GM19351 (cell line): Measurements from ENCODE around the gene KRT6B.

Source experiments
- ATAC-seq: cut with Tn5 transposase; IDR thresholded peaks from one replicate; pipeline ENCODE4 v1.9.1; 2021; ENCODE audit warnings: mild to moderate bottlenecking, moderate library complexity; ENCODE audit not compliant: unreplicated experiment

Gene KRT6B

DNA sequence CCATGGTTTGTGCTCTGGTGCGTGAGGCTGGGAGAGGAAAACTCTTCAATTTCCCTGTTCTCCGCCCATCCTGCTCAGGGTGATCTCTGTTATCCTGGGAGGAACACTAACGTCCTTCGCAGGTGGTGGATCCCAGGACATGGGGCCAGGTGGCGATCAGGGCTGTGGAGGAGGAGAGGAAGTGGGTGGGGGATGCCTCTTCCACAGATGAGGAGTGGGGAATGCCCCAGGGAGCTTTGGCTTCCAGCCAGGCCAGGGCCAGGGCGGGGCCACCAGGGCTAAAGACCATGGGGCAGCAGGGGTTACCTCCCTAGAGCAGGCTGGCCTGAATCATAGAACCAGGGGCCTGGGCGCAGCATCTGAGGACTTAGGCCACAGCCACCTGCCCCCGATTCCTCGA lies 14.4 kb downstream of the KRT6B start:
- ATAC-seq = no peak

DNA sequence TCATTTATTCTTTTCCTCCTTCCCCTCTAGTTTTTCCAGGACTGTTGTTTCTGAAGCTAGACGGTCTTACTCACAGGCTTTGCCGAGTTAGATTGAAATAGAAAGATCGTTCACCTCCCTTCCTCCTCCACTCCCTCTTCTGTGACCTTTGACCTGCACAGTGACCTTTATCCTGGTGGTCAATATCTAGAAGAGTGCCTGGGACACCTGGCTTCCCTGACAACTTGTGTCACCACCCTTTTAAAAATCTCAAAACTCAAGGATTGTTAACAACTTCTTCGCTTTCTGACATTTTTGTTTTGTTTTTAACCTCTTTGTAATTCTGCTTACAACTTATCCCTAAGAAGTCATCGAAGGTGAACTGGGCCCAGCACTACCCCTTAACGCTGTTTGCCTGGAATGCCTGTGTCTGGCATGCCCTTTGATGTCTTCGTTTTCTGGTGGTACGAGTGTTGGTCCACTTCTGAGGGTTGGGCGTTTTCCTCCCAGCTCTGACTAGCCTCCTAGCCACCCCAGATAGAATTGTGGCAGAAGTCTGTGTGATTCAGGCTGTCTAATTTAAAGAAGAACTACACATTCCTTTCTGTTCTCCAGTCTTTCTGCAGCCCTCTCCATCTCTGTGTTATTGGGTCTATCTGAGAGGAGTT lies 15.0 kb downstream of the KRT6B start:
- no peak for ATAC-seq

- ATAC-seq = no peak
Measured at GRCh38 chr12:52436000-52436827, 15.7 kb downstream of the KRT6B start.

- ATAC-seq = no peak
Measured at GRCh38 chr12:52435659-52435999, 16.3 kb downstream of the KRT6B start.

GRCh38 chr12:52434760-52435530 lies 17.0 kb downstream of the KRT6B start:
- ATAC-seq = no peak

- ATAC-seq = no peak
Measured at GRCh38 chr12:52434081-52434733, 17.7 kb downstream of the KRT6B start, which contains the start of gene KRT75. KRT75 (minus strand) TSS chr12:52434371; CDS start chr12:52434304, 67 bp downstream.

DNA sequence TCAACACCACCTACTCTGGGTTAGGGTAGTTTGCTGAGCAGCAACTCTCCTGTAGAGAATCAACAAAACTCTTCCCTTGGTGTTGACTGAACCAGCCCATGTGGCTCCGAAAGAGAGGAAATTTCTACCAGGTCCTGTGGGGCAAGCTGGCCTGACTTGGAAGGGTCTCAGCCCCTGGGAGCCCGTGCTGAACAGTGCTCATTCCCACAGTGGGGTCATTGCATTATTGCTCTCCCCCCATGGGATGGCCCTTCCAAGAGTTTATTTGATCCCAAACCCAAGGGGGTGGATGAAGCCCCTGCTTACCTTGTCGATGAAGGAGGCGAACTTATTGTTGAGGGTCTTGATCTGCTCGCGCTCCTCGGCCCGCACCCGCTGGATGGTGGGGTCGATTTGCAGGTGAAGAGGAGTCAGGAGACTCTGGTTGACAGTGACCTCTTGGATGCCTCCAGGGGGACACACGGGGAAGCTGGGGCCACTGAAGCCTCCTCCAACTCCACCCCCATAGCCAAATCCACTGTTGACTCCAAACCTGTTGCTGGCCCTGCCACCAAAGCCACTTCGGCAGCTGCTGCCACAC lies 18.4 kb downstream of the KRT6B start:
- no peak for ATAC-seq

- ATAC-seq = no peak
Measured at GRCh38 chr12:52432559-52433207, 19.3 kb downstream of the KRT6B start.

GRCh38 chr12:52428121-52428520 lies 23.8 kb downstream of the KRT6B start:
- no peak for ATAC-seq

GRCh38 chr12:52427083-52427482 lies 24.9 kb downstream of the KRT6B start:
- no peak for ATAC-seq

DNA sequence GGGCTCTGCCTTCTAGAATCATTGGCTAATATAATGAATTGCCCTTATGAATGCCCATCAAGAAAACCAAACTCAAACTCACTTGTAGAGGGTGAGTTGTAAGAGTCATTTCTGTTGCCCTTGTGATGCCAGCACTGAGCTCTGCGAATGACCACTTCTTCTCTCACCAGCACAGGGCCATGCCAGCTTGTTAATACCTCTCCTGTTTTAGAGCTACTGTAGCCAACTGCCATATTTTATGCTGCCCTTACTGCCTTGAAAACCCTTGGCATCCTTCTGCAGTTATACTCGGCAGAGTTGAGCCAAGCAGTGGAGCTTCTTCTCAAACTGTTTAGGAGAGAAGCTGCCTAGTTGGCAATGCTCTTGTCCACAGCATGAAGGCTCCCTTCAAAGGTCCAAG lies 25.9 kb downstream of the KRT6B start:
- ATAC-seq = no peak

- no peak for ATAC-seq
Measured at GRCh38 chr12:52425466-52425865, 26.5 kb downstream of the KRT6B start.

- ATAC-seq = no peak
Measured at GRCh38 chr12:52423661-52424500, 28.1 kb downstream of the KRT6B start.

GRCh38 chr12:52423035-52423434 lies 28.9 kb downstream of the KRT6B start:
- no peak for ATAC-seq

DNA sequence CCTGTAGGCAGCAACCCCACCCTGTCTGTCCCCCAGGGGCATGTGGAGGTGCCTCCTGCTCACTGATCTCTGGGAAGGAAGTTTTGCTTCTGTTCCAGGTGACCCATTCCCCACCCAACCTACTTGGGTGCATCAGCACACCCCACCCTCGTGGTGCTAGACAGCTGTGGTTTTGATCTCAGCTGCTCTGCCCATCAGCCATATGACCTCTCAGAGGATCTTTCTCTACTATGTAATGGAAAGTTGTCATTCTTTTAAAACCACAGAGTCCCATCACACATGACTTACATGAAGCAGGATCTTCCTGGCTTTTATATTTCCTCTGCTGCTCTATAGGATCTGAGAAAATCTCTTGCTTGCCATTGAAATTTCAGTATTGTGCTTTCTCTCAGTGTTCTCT lies 32.3 kb downstream of the KRT6B start:
- ATAC-seq = no peak

DNA sequence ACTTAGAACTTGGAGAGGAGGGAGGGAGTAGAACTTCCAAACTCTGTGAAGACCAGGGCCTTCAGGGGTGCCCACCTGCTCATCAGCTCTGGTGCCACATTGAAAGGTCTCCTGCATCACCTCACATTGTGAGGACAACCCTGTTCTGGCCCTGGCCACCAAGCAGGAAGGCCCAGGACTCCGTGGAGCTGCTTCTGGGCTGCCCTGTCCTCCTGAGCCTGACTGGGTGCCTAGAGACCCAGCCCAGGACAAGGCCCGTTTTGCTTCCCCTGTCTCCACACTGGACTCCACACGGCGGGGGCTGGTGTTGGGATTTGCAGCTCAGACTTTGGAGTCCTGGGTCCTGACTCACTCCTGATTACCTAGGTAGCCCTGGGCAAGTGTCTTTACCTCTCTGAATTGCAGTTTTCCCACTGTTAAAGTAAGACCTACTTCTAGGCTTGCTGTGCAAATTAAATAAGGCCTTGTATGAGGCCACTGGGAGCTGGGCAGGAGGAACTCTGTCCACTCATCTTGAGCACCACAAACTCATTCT lies 33.3 kb downstream of the KRT6B start:
- no peak for ATAC-seq

- ATAC-seq = no peak
Measured at GRCh38 chr12:52417740-52418139, 34.2 kb downstream of the KRT6B start.

DNA sequence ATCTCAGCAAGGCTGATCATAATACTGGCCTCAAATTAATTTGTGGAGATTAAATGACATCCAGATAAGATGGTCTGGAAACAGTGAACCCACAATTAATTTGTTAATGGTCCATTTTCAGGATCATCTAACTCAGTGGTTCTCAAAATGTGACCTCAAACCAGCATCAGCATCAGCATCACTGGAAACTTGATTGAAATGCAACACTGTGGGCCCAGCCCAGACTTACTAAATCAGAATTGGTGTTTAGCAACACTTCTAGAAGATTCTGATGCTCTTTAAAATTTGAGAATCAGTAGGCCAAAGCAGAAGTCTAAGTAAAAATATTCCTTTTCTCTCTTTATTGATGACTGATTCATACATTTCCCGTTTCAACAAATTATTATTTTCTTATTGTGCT lies 35.2 kb downstream of the KRT6B start:
- ATAC-seq = no peak
